K562 (cell line): ENCODE results near the gene CHST12. TPM values are rescaled to one million over a fixed set of nuclear protein-coding genes. Genes with fewer than 3 reads are reported as not detected.

Experiments
- ARHGAP35 ChIP-seq: fragments of 450-650 bp; IDR thresholded peaks from 2 replicates; pipeline ENCODE4 v1.6.1; 2018; ENCODE audit not compliant: partially characterized antibody
- BCLAF1 ChIP-seq, 2 experiments: fragments of 450-650 bp in 1 of 2; IDR thresholded peaks; 2 replicates each; pipeline ENCODE4 v1.6.1; 2011 to 2017; ENCODE audit warnings: low read depth in 2 of 2, antibody characterized with exemption in 1 of 2, borderline replicate concordance in 1 of 2, low read length in 1 of 2, mild to moderate bottlenecking in 1 of 2, mixed read lengths in 1 of 2; ENCODE audit not compliant: control insufficient read depth in 1 of 2
- BRF2 ChIP-seq: IDR thresholded peaks from 3 replicates; pipeline ENCODE4 v1.6.1; 2011; ENCODE audit warnings: borderline replicate concordance, mild to moderate bottlenecking; ENCODE audit not compliant: insufficient read length, insufficient read depth
- CBFA2T3 ChIP-seq: fragments of 450-650 bp; IDR thresholded peaks from 2 replicates; pipeline ENCODE4 v1.6.1; 2017
- CEBPG ChIP-seq, 3 experiments: fragments of 200-800 bp in 1 of 3; sonication (Bioruptor generic) in 1 of 3; sonication (generic) in 1 of 3; formaldehyde crosslinking in 1 of 3; IDR thresholded peaks in 2 of 3; conservative IDR thresholded peaks in 1 of 3; 2 replicates each; pipeline versions ENCODE4 v1.6.1 to v1.8.0; 2016 to 2022; ENCODE audit warnings: missing compliant biosample characterization in 2 of 3, missing genetic modification characterization in 2 of 3, mild to moderate bottlenecking in 1 of 3, missing genetic modification reagents in 1 of 3
- ELK1 ChIP-seq: sonication (generic); formaldehyde crosslinking; IDR thresholded peaks from 2 replicates; pipeline ENCODE4 v1.8.1; 2022; ENCODE audit warnings: missing genetic modification reagents
- ELK3 ChIP-seq: fragments of 450-650 bp; formaldehyde crosslinking; IDR thresholded peaks from 2 replicates; pipeline ENCODE4 v1.4.0; 2020; ENCODE audit warnings: mild to moderate bottlenecking
- HNRNPLL ChIP-seq: fragments of 200-400 bp; formaldehyde crosslinking; IDR thresholded peaks from 2 replicates; pipeline ENCODE4 v1.6.1; 2017; ENCODE audit warnings: low read length, low read depth, mild to moderate bottlenecking; ENCODE audit not compliant: poor library complexity, severe bottlenecking
- ID3 ChIP-seq, 2 experiments: fragments of 250-450 bp in 1 of 2; fragments of 450-650 bp in 1 of 2; sonication (Bioruptor Pico) in 1 of 2; IDR thresholded peaks; 2 replicates each; pipeline versions ENCODE4 v1.6.1 to v1.8.0; 2016 to 2021; ENCODE audit warnings: mild to moderate bottlenecking in 2 of 2, moderate library complexity in 2 of 2, missing compliant biosample characterization in 1 of 2, missing genetic modification characterization in 1 of 2
- KLF16 ChIP-seq: IDR thresholded peaks from 2 replicates; pipeline ENCODE4 v1.6.1; 2016; ENCODE audit warnings: antibody characterized with exemption
- MEIS2 ChIP-seq: fragments of 450-650 bp; IDR thresholded peaks from 2 replicates; pipeline ENCODE4 v1.6.1; 2014; ENCODE audit warnings: mild to moderate bottlenecking; ENCODE audit not compliant: partially characterized antibody
- NR1H2 ChIP-seq: sonication (generic); formaldehyde crosslinking; IDR thresholded peaks from 2 replicates; pipeline ENCODE4 v1.4.0; 2020; ENCODE audit warnings: mild to moderate bottlenecking, missing genetic modification reagents
- RBM14 ChIP-seq: fragments of 200-400 bp; formaldehyde crosslinking; IDR thresholded peaks from 2 replicates; pipeline ENCODE4 v1.6.1; 2018; ENCODE audit warnings: low read depth, mild to moderate bottlenecking, low read length, moderate library complexity, borderline replicate concordance; ENCODE audit not compliant: insufficient read depth
- RBM25 ChIP-seq: fragments of 200-400 bp; formaldehyde crosslinking; IDR thresholded peaks from 2 replicates; pipeline ENCODE4 v1.6.1; 2018; ENCODE audit warnings: low read length, low read depth, moderate library complexity; ENCODE audit not compliant: severe bottlenecking
- SIRT6 ChIP-seq: IDR thresholded peaks from one replicate; pipeline ENCODE4 v1.6.1; 2012; ENCODE audit warnings: low read depth, mild to moderate bottlenecking, control low read depth, inconsistent platforms, low read length, moderate library complexity
- SMARCA4 ChIP-seq: fragments of 450-650 bp; IDR thresholded peaks from 2 replicates; pipeline ENCODE4 v1.6.1; 2016
- SMARCE1 ChIP-seq: fragments of 450-650 bp; IDR thresholded peaks from 2 replicates; pipeline ENCODE4 v1.7.1; 2016; ENCODE audit warnings: mild to moderate bottlenecking
- SP2 ChIP-seq: IDR thresholded peaks from 2 replicates; pipeline ENCODE4 v1.6.1; 2011; ENCODE audit warnings: mild to moderate bottlenecking, low read depth, low read length, moderate library complexity; ENCODE audit not compliant: poor library complexity, severe bottlenecking; ENCODE audit errors: extremely low read depth
- ZNF79 ChIP-seq: fragments of 250-450 bp; sonication (Bioruptor Pico); IDR thresholded peaks from 2 replicates; pipeline ENCODE4 v1.4.0; 2020; ENCODE audit warnings: low read depth, mild to moderate bottlenecking, moderate library complexity
- polyA plus RNA-seq, 8 experiments: library from polyadenylated mRNA; depleted of rRNA in 4 of 8; stranded (reverse) in 5 of 8; unstranded in 3 of 8; fragments of >200 nt; fragmentation: Nextera tagmentation in 2 of 8; fragmentation: Illumina TruSeq in 1 of 8; extraction: Ambion mirVana in 2 of 8; extraction: Trizol in 1 of 8; gene quantifications; 2 replicates each; pipeline versions ENCODE4 v1.2.1 to v1.2.3, GENCODE V29; 2011 to 2014; ENCODE audit warnings: inconsistent platforms in 1 of 8, missing spikeins in 1 of 8
- total RNA-seq, 7 experiments: library from RNA; depleted of rRNA in 6 of 7; stranded (reverse); fragments of >200 nt in 6 of 7; fragmentation: Illumina TruSeq in 2 of 7; extraction: Trizol in 2 of 7; gene quantifications; 2 replicates each; pipeline versions ENCODE4 v1.2.1 to v1.2.3, GENCODE V29; 2011 to 2021; ENCODE audit warnings: low replicate concordance in 1 of 7

CHST12 gene
- total and polyA plus RNA-seq, 9 of the 15 experiments (the other 6 are each of a cell fraction or from before 2014, with no cell fraction given): 0.18 to 19.8 (median 3.6) TPM

- TF ChIP-seq NR1H2 (CRISPR knock-in tag) (no peak), SMARCE1 (peak; percentile 75; the same call in 1 of the 2 replicates), BCLAF1 (IDR thresholded peaks at IDR 0.05; ENCODE audit: borderline replicate concordance in 1 of 2, control insufficient read depth in 1 of 2, low read depth in 2 of 2, low read length in 1 of 2) (no peak), SMARCA4 (peak; percentile 83), BRF2 (no peak), ZNF79 (CRISPR knock-in tag) (no peak), CBFA2T3 (0 out of 2 replicates have a peak, but pooled peaks have one; percentile 4), ELK3 (CRISPR knock-in tag) (no peak), ARHGAP35 (no peak), RBM25 (peak; percentile 95), MEIS2 (no peak), KLF16 (no peak), SIRT6 (no peak), HNRNPLL (no peak), CEBPG (CRISPR knock-in tag; IDR thresholded peaks at IDR 0.05) (peak; percentile 74), CEBPG (tag; conservative IDR thresholded peaks at IDR 0.05 in 1 of 2, IDR thresholded peaks at IDR 0.05 in 1 of 2) (peak; percentile 60; a peak in 3 of 4 replicates), SP2 (no peak), RBM14 (no peak), ID3 (CRISPR knock-in tag; IDR thresholded peaks at IDR 0.05) (no peak), ID3 (tag; IDR thresholded peaks at IDR 0.05) (peak; percentile 72), ELK1 (CRISPR knock-in tag) (no peak)
Observed at GRCh38 chr7:2399848-2400587, 3.4 kb upstream of the CHST12 start (continued).
